Iris pigment epithelial cell (primary cell): ENCODE measurements around the gene RGS19.

Experiments used
- DNase-seq: peaks from one replicate; pipeline ENCODE4 v3.0.0-alpha.2; 2011; ENCODE audit warnings: low read depth

The RGS19 gene

GRCh38 chr20:64035933-64036345 lies 43.4 kb downstream of the RGS19 start, which contains the start of gene C20orf204:
Gene C20orf204 (plus strand): TSS chr20:64036182. CDS start chr20:64036324, 142 bp downstream.
- DNase-seq: no peak

GRCh38 chr20:64035066-64035932 lies 44.0 kb downstream of the RGS19 start:
- DNase-seq: no peak

GRCh38 chr20:64033981-64034493 lies 45.3 kb downstream of the RGS19 start:
- DNase-seq: no peak

- DNase-seq: no peak
These were observed 46.4 kb downstream of the RGS19 start for GRCh38 chr20:64032706-64033624.

- no peak for DNase-seq
These were observed 47.5 kb downstream of the RGS19 start for GRCh38 chr20:64031822-64032314.

GRCh38 chr20:64030371-64031134 lies 48.8 kb downstream of the RGS19 start:
- no peak for DNase-seq

GRCh38 chr20:64029293-64030117 lies 49.8 kb downstream of the RGS19 start:
- no peak for DNase-seq

GRCh38 chr20:64027981-64028685 lies 51.2 kb downstream of the RGS19 start:
- DNase-seq: no peak

- no peak for DNase-seq
These were observed 53.4 kb downstream of the RGS19 start for GRCh38 chr20:64025826-64026412.

GRCh38 chr20:64025101-64025825 lies 54.1 kb downstream of the RGS19 start:
- DNase-seq: no peak

- DNase-seq: no peak
These were observed 55.0 kb downstream of the RGS19 start for GRCh38 chr20:64024141-64024990.

- DNase-seq: no peak
These were observed 55.8 kb downstream of the RGS19 start for GRCh38 chr20:64023361-64024140.
